Activated CD4-positive, alpha-beta T cell treated with anti-CD3 and anti-CD28 coated beads, Interleukin-2, amount 10 ng/mL, durations not matched to agents 24 days and 14 days (primary cell): Measurements from ENCODE around the gene PNMA6E. TPM values are rescaled to one million over a fixed set of nuclear protein-coding genes. Genes with fewer than 3 reads are reported as not detected.
"Not testable (repeated sequence)": the region's sequence is repeated elsewhere in the genome, so short reads cannot be mapped to it uniquely, and the experiment has no call there.

Experiments
- DNase-seq: peaks from one replicate; pipeline ENCODE4 v3.0.0; 2022
- H3K27ac Mint-ChIP-seq: one replicate; pipeline ENCODE4 v1.8.0; 2022; ENCODE audit warnings: mild to moderate bottlenecking, mixed read lengths
- H3K27me3 Mint-ChIP-seq: one replicate; pipeline ENCODE4 v1.8.0; 2022; ENCODE audit warnings: mixed read lengths
- H3K36me3 Mint-ChIP-seq: one replicate; pipeline ENCODE4 v1.8.0; 2022; ENCODE audit warnings: low read depth, mild to moderate bottlenecking, mixed read lengths
- H3K4me1 Mint-ChIP-seq: one replicate; pipeline ENCODE4 v1.8.0; 2021; ENCODE audit warnings: mixed read lengths
- H3K4me3 Mint-ChIP-seq: one replicate; pipeline ENCODE4 v1.8.0; 2022; ENCODE audit warnings: mild to moderate bottlenecking, moderate library complexity, mixed read lengths
- H3K9me3 Mint-ChIP-seq: one replicate; pipeline ENCODE4 v1.8.0; 2021; ENCODE audit warnings: mixed read lengths
- intact Hi-C: fragments of 100-400 bp; cut with micrococcal nuclease; formaldehyde crosslinking; loops from one replicate; pipeline ENCODE4 v1.15.1; 2023
- total RNA-seq: library from RNA; stranded (reverse); gene quantifications from 2 replicates; pipeline ENCODE4 v1.2.3, GENCODE V29; 2022

Gene PNMA6E
- total RNA-seq, 1 donor from 2014 or later = not detected

DNA sequence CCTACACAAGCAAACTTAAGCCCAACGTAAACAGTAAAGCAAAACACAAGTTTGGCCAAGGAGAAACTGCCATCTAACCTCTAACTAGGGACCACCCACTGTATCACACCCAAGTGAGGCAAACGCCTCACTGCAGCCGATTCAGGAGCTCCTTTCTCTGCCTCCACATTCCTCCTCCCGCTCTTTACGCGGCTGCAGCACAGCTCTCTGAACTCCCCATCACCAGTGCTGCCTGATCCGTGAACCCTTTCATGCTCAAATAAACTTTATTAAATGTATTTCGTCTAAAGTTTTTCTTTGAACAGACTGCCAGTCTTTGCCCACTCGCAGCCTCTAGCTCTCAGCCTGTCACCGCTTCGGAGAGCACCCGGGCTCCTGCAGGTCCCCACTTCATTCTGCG lies 6.5 kb downstream of the PNMA6E start:
- H3K27me3 Mint-ChIP-seq = no peaks in the 10 kb centered on the region
- intact Hi-C loops = no loop called here
- peaks cover 15% of the 10 kb centered on the region for H3K4me1 Mint-ChIP-seq
- no peak overlapping the region for H3K27ac Mint-ChIP-seq
- no peaks in the 10 kb centered on the region for H3K36me3 Mint-ChIP-seq
- no peak for DNase-seq
- no peaks in the 10 kb centered on the region for H3K9me3 Mint-ChIP-seq
- H3K4me3 Mint-ChIP-seq = no peak overlapping the region

DNA sequence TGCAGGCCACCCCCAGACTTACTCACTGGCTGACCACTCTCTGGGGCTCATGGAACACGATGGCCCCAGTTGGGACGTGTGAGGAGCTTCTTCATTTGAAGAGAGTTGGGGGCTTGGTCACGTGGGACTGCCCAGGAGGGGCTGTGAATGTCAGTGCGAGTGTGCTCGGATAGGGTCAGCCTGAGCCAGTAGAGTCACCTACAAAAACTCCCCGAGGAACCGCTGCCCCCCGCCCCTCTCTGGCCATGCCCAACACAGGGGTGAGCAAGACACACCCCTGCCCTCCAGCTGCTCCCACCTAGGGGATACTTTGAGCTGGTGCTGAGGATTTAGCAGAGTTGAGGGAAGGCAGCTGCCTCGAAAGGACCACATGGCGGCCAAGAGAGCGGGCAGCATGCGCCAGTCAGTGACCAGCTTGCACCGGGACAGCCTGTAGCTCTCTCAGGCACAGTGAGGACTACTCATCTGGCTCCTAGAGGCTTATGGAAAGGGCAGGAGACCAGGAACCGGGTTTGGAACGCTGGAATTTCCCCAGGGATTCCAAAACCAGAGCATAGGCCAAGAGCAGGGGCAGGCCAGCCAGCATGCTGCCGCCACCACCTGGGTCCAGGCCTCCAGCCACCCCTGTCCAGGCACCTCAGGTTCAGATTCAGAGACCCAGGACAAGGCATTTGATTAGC lies 8.4 kb downstream of the PNMA6E start:
- H3K4me1 Mint-ChIP-seq = peaks cover 15% of the 10 kb centered on the region
- no peak overlapping the region for H3K4me3 Mint-ChIP-seq
- H3K9me3 Mint-ChIP-seq = no peaks in the 10 kb centered on the region
- intact Hi-C loops = no loop called here
- no peaks in the 10 kb centered on the region for H3K36me3 Mint-ChIP-seq
- no peak overlapping the region for H3K27ac Mint-ChIP-seq
- no peaks in the 10 kb centered on the region for H3K27me3 Mint-ChIP-seq
- DNase-seq = no peak

DNA sequence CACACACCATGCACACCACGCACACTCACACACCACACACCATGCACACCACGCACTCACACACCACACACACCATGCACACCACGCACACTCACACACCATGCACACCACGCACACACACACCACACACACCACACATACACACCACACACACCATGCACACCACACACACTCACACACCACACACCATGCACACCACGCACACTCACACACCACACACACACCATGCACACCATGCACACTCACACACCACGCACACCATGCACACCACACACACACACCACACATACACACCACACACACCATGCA lies 11.7 kb downstream of the PNMA6E start:
- H3K4me3 Mint-ChIP-seq, DNase-seq, H3K27me3 Mint-ChIP-seq, H3K36me3 Mint-ChIP-seq, H3K27ac Mint-ChIP-seq, H3K4me1 Mint-ChIP-seq, H3K9me3 Mint-ChIP-seq, intact Hi-C loops: not testable (repeated sequence)

DNA sequence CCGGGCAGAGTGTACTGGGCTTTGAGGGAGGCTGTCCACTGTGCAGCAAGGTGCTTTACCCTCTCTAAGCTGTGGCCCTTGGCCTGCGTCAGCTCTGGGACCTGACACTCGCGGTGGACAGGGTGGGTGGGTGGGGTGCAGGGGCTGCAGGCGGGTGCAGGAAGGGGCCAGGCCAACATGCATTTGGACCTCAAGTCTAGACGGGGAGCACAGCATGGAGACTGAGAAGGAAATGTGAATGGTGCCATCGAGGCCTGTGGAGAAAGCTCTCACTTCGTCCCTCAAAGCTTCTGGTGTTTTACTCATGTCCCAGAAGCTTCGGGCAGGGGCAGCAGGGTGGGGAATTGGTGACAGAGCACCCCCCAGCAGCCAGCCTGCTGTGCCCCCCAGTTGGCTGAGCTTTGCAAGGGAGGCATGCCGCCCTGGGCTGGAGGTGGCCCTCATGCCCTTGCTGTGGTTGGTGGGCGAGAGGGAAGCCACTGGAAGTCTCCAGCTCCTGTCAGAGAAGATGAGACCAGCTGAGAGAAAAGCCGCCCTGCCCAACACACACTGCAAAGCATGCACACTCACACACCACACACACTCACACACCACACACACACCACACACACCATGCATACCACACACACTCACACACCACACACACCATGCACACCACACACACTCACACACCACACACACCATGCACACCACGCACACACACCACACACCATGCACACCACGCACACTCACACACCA lies 12.3 kb downstream of the PNMA6E start:
- Mint-ChIP-seq H3K9me3 (no peaks in the 10 kb centered on the region), H3K4me3 (no peak overlapping the region), H3K4me1 (peaks cover 1% of the 10 kb centered on the region), H3K36me3 (no peaks in the 10 kb centered on the region), H3K27ac (no peak overlapping the region), H3K27me3 (peaks cover 2% of the 10 kb centered on the region)
- intact Hi-C loops = no loop called here
- no peak for DNase-seq

DNA sequence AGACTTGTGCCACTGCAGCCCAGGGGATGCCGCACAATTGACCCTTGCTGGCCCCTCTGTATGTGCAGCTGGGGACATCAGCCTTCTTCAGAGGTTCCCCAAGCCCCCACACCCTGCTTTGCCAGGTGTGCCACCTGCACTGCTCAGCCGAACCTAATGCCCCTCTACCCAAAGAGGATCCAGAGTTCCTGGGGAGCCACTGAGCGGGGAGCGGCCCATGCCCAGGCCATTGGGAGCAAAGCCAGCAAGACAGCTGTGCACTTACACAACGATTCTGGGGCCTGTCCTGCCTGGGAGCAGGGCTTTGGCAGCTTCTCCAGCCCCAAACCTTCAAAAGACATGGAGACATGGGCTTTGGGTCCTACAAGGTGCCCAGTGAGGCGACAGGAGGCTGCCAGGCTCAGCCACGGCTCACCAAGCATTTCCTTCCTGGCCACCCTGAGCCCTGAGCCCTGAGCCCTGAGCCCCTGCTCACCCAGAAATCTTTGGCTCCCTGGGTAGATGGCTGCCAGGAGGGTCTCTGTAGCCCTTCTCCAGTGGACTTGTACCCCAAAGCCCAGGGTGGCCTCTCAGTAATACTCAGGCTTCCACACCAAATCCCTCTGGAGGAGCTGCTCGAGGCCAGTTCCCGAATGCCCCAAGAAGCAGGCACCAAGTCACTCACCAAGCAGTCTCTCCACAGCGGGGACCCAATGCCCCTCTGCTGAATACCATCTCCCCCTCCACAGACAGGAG lies 13.0 kb downstream of the PNMA6E start:
- H3K9me3 Mint-ChIP-seq = no peaks in the 10 kb centered on the region
- no peak overlapping the region for H3K4me3 Mint-ChIP-seq
- no peak overlapping the region for H3K27ac Mint-ChIP-seq
- no peaks in the 10 kb centered on the region for H3K4me1 Mint-ChIP-seq
- DNase-seq = no peak
- H3K36me3 Mint-ChIP-seq = no peaks in the 10 kb centered on the region
- intact Hi-C loops = no loop called here
- peaks cover 2% of the 10 kb centered on the region for H3K27me3 Mint-ChIP-seq

DNA sequence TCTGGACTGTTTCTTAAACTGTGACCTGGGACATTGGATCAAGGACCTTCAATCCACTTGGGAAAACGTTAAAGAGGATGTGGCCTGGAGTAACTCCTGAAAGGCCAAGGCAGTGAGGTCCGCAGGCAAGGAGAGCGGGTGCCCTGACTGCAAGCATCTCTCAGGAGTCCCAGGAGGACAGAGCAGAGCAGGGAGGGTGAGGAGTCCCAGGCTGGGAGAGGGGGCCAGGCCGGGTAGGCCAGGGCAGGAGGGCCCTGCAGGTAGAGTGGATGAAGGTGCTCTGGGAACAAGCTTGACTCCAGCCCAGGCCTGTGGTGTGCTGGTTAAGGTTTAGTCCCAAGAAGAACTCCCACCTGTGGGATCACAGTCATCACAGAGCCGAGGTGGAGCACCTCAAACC lies 13.8 kb downstream of the PNMA6E start:
- Mint-ChIP-seq H3K4me1 (no peaks in the 10 kb centered on the region), H3K36me3 (no peaks in the 10 kb centered on the region), H3K9me3 (no peaks in the 10 kb centered on the region), H3K4me3 (no peak overlapping the region), H3K27ac (no peak overlapping the region), H3K27me3 (peaks cover 2% of the 10 kb centered on the region)
- DNase-seq = peak; percentile 23
- intact Hi-C loops = no loop called here

DNA sequence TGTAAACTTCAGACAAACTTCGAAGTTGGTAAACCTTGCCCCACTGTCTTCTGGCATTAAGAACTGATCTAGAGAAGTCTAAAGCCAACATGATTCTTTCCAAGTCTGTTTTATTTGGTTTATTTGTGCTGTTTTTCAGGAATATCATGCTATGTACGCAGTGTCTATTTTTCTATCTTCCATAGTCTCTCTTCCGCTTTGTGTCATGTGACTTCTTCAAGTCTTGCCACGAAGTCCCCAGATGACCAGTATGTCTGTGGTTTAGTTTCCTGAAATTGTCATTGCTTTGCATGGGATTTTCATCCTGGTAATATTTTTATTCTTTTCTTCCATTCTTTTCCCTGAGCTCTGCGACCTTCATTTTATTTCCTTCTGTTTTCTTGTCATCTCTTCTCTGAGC lies 15.1 kb downstream of the PNMA6E start:
- Mint-ChIP-seq H3K27ac (no peak overlapping the region), H3K4me3 (no peak overlapping the region), H3K9me3 (no peaks in the 10 kb centered on the region), H3K27me3 (peaks cover 2% of the 10 kb centered on the region), H3K36me3 (no peaks in the 10 kb centered on the region), H3K4me1 (no peaks in the 10 kb centered on the region)
- DNase-seq = no peak
- intact Hi-C loops = no loop called here

DNA sequence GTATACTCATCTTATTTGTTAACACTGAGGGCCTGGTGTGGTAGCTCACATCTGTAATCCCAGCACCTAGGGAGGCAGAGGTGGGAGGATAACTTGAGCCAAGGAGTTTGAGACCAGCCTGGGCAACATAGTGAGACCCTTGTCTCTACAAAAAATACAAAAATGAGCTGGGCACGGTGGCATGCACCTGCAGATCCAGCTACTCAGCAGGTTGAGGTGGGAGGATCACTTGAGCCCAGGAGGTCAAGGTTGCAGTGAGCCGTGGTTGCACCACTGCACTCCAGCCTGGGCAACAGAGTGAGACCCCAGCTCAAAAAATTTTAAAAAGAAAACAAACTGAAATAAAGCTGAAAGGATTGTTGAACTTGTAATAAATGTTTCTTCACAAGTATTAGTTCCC lies 16.2 kb downstream of the PNMA6E start:
- H3K9me3 Mint-ChIP-seq, DNase-seq, intact Hi-C loops, H3K36me3 Mint-ChIP-seq, H3K27me3 Mint-ChIP-seq, H3K4me3 Mint-ChIP-seq, H3K27ac Mint-ChIP-seq, H3K4me1 Mint-ChIP-seq: not testable (repeated sequence)

DNA sequence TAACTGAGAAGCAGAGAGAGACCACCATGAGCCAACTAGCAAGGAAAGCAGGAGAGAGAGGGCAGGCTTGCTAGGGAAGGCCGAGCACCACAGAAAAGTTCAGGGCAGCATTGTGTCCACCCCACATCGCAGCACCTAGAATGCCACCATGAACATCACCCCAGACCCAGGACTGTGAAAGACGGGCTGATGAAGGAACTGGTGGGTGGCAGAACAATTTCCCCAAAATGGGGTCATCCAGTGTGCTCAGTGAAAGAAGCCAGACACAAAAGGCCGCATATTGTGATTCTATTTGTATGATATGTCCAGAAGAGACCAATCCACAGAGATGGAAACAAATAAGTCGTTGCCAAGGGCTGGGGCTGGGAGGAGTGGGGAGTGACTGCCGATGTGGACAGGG lies 16.8 kb downstream of the PNMA6E start:
- H3K4me1 Mint-ChIP-seq = no peaks in the 10 kb centered on the region
- H3K27me3 Mint-ChIP-seq = peaks cover 2% of the 10 kb centered on the region
- no peaks in the 10 kb centered on the region for H3K9me3 Mint-ChIP-seq
- intact Hi-C loops = no loop called here
- DNase-seq = no peak
- H3K4me3 Mint-ChIP-seq = no peak overlapping the region
- no peak overlapping the region for H3K27ac Mint-ChIP-seq
- H3K36me3 Mint-ChIP-seq = no peaks in the 10 kb centered on the region

DNA sequence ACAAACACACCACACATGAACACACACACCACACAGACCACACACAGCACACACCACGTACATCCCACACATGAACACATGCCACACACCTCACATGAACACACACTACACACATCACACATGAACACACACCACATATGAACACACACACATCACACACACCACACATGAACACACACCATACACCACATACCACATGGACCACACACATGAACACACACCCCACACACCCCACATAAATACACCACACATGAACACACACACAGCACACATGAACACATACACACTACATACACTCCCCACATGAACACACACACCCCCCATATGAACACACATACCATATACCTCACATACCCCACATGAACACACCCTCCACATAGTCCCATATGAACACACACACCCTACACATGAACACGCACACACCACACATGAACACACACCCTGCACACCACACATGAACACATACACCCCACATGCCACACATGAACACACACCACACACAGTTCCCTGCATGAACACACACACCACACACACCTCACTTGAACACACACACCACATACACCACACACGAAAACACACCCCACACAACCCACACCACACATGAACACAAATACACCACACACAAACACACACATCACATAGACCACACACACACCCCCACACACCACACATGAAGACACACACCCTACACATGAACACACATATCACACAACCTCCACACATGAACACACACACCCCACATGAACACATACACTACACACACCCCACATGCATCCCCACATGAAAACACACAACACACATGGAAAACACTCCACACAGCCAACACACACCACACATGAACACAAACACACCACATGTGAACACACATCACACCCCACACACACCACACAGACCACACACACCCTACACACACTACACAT lies 18.3 kb downstream of the PNMA6E start:
- Mint-ChIP-seq H3K9me3 (no peaks in the 10 kb centered on the region), H3K4me3 (no peak overlapping the region), H3K4me1 (no peaks in the 10 kb centered on the region), H3K36me3 (no peaks in the 10 kb centered on the region), H3K27me3 (peaks cover 2% of the 10 kb centered on the region), H3K27ac (no peak overlapping the region)
- DNase-seq = no peak
- intact Hi-C loops = no loop called here

DNA sequence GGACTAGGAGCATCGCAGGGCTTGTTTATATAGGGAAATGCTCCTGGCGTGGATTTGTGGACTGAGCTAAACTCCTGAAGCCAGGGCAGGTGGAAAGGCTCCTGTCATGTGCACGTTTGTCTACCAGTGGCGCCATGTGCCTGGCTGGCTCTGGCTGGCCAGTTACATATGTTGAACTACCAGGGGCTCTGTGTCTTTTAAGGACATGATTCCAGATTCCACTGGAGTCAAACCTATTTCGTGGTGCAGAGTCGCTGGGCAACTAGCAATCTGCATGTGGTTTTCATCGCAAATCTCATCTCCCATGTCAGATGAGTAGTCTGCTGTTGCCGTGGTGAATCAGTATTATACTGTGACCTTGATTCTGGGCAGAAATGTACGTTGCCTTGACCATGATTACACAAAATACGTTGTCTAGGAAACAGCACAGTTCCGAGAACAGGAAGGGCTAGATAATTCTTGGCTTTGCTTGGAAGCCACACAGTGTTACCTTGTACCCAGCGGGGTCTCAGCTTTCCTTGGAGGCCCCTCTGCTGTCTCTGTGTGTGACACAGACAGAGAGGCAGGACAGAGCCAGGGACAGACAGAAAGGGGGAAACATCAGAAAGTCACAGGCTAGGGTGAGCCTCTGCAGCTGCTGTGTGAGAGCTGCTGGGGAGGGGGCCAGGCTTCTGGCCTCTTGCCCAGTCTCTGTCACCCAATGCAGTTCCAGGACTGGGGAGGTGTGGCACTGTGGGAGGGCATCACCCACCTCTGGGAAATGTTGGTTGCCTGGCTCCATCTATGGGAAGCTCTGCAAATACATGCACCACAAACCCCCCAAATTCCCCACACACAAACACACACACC lies 19.2 kb downstream of the PNMA6E start:
- no peak overlapping the region for H3K4me3 Mint-ChIP-seq
- intact Hi-C loops = no loop called here
- peaks cover 4% of the 10 kb centered on the region for H3K27me3 Mint-ChIP-seq
- no peak overlapping the region for H3K27ac Mint-ChIP-seq
- DNase-seq = peak; percentile 63
- H3K4me1 Mint-ChIP-seq = no peaks in the 10 kb centered on the region
- H3K36me3 Mint-ChIP-seq = no peaks in the 10 kb centered on the region
- H3K9me3 Mint-ChIP-seq = no peaks in the 10 kb centered on the region

DNA sequence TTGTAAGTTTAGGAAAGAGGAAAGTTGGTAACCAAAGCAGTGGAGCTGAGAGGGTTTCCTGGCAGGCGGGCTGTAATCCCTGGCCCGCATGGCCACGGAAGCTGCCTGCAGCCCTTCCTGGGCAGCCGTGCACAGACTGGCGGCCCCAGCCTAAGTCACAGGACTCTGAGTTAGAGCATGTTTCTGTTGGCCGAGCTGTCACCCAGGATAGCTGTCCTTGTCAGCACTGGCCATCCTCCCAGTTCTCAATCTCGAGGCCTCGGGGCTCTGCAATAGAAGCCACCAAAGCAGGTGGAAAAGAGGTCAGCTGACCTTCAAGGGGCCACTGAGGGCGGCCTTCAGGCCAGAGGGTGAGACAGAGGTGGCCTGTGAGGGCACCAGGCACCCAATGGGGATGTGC lies 20.5 kb downstream of the PNMA6E start:
- H3K4me3 Mint-ChIP-seq = no peak overlapping the region
- H3K4me1 Mint-ChIP-seq = no peaks in the 10 kb centered on the region
- H3K27ac Mint-ChIP-seq = no peak overlapping the region
- H3K36me3 Mint-ChIP-seq = no peaks in the 10 kb centered on the region
- intact Hi-C loops = no loop called here
- H3K9me3 Mint-ChIP-seq = no peaks in the 10 kb centered on the region
- DNase-seq = no peak
- peaks cover 2% of the 10 kb centered on the region for H3K27me3 Mint-ChIP-seq

DNA sequence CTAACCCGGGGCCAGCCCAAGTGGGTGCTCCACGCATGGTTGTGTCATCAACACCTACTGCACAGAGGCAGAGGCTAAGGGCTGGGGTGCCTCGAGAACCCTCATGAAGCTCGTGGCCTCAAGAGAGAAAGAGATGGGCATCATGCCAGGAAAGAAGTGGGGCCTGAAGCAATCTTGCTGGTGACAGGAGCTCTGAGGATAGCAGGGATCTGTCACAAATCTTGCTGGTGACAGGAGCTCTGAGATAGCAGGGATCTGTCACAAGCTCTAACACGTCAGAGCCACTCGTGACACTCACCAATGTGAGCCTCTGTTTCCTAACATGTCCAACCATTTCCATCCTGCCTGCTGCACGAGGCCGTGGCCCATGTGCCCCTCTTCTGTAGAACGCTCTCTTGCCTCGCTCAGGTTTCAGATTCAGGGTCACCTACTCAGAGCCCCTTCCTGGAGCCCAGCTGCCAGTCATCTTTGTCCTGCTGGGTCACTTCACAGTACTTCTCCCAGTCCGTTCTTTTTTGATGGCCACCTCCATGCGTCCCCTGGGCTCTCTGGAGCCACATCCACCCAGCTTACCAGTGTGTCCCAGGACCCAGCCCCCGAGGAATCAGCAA lies 21.1 kb downstream of the PNMA6E start:
- Mint-ChIP-seq H3K4me1 (no peaks in the 10 kb centered on the region), H3K36me3 (no peaks in the 10 kb centered on the region), H3K4me3 (no peak overlapping the region), H3K27ac (no peak overlapping the region), H3K9me3 (no peaks in the 10 kb centered on the region), H3K27me3 (peaks cover 2% of the 10 kb centered on the region)
- intact Hi-C loops = no loop called here
- no peak for DNase-seq
